Common myeloid progenitor, CD34-positive (primary cell): Measurements from ENCODE around the gene FAM169A. TPM values are rescaled to one million over a fixed set of nuclear protein-coding genes. Genes with fewer than 3 reads are reported as not detected.
"Not testable (repeated sequence)": the region's sequence is repeated elsewhere in the genome, so short reads cannot be mapped to it uniquely, and the experiment has no call there.

Experiments used
- CTCF ChIA-PET: fragments of 350-600 bp; sonication (Branson Sonifier 250); formaldehyde crosslinking; loops from one replicate; lab custom pipeline; 2021; ENCODE audit warnings: antibody characterized with exemption; lab: Charles Lee
- POLR2A ChIA-PET: fragments of 350-600 bp; sonication (Branson Sonifier 250); formaldehyde crosslinking; loops from one replicate; lab custom pipeline; 2021; ENCODE audit warnings: antibody characterized with exemption; lab: Charles Lee
- DNase-seq, 3 donors: peaks; one replicate each; pipeline versions ENCODE4 v3.0.0 to v3.0.0-alpha.2; 2013
- H3K27ac ChIP-seq, 2 experiments: 1 replicate in 1 of 2; 2 replicates in 1 of 2; pipeline ENCODE4 v1.7.0; 2013; ENCODE audit warnings: inconsistent platforms in 2 of 2, low read length in 2 of 2, mild to moderate bottlenecking in 2 of 2, low read depth in 1 of 2, moderate library complexity in 1 of 2; ENCODE audit not compliant: severe bottlenecking in 2 of 2, insufficient read depth in 1 of 2, poor library complexity in 1 of 2
- H3K27me3 ChIP-seq, 5 experiments: replicated peaks in 2 of 5; 1 replicate in 3 of 5; 2 replicates in 2 of 5; pipeline versions ENCODE4 v1.6.1 to v1.7.0; 2013; ENCODE audit warnings: low read length in 4 of 5, mild to moderate bottlenecking in 2 of 5, moderate library complexity in 2 of 5, inconsistent platforms in 1 of 5; ENCODE audit not compliant: insufficient read depth in 5 of 5, control insufficient read depth in 4 of 5
- H3K36me3 ChIP-seq, 4 experiments: 1 replicate in 2 of 4; 2 replicates in 2 of 4; pipeline versions ENCODE4 v1.6.1 to v1.7.0; 2013; ENCODE audit warnings: low read length in 3 of 4, control low read depth in 1 of 4, mild to moderate bottlenecking in 1 of 4; ENCODE audit not compliant: control insufficient read depth in 4 of 4, insufficient read depth in 4 of 4
- H3K4me1 ChIP-seq, 4 experiments: 1 replicate in 3 of 4; 2 replicates in 1 of 4; pipeline versions ENCODE4 v1.6.1 to v1.7.1; 2013; ENCODE audit warnings: low read length in 3 of 4, mild to moderate bottlenecking in 3 of 4, control low read depth in 1 of 4, inconsistent platforms in 1 of 4, moderate library complexity in 1 of 4; ENCODE audit not compliant: control insufficient read depth in 4 of 4, insufficient read depth in 4 of 4; ENCODE audit errors: control extremely low read depth in 1 of 4
- H3K4me3 ChIP-seq, 7 experiments: 1 replicate in 4 of 7; 2 replicates in 3 of 7; pipeline versions ENCODE4 v1.5.1 to v1.7.0; 2013; ENCODE audit warnings: mild to moderate bottlenecking in 7 of 7, low read length in 6 of 7, moderate library complexity in 6 of 7, inconsistent platforms in 2 of 7, low read depth in 2 of 7, control low read depth in 1 of 7; ENCODE audit not compliant: insufficient read depth in 4 of 7, control insufficient read depth in 1 of 7; ENCODE audit errors: extremely low read depth in 1 of 7
- H3K9me3 ChIP-seq, 5 experiments: 1 replicate in 4 of 5; 2 replicates in 1 of 5; pipeline versions ENCODE4 v1.6.1 to v1.7.1; 2013; ENCODE audit warnings: low read length in 4 of 5, mild to moderate bottlenecking in 2 of 5, inconsistent platforms in 1 of 5, low read depth in 1 of 5, moderate library complexity in 1 of 5; ENCODE audit not compliant: control insufficient read depth in 4 of 5, insufficient read depth in 2 of 5; ENCODE audit errors: control extremely low read depth in 1 of 5
- WGBS: methylation state at CpG from one replicate; pipeline ENCODE4 v1.1.5; 2013; ENCODE audit not compliant: insufficient coverage; 5-methylcytosine and 5-hydroxymethylcytosine counted together
- polyA plus RNA-seq: library from polyadenylated mRNA; unstranded; fragments of 120-200 nt; gene quantifications from one replicate; pipeline ENCODE4 v1.2.1, GENCODE V29; 2013

Gene FAM169A
- 8.6 TPM for polyA plus RNA-seq

- no peaks in the 10 kb centered on the region for H3K36me3 ChIP-seq
- peaks cover 0 to 18% (median 14%) of the 10 kb centered on the region in 4 experiments for H3K4me1 ChIP-seq
- WGBS = under 1% methylated on average over 106 of the region's 119 CpGs
- peak within 1 kb of the TSS; percentile 58 to 84 for H3K27ac ChIP-seq
- H3K4me3 ChIP-seq = peak within 1 kb of the TSS; percentile 78 to 98 (median 88)
- DNase-seq = peak; percentile 72 to 87 (median 83)
- ChIA-PET POLR2A (interaction anchor here (1.1 to 1.9 kb wide), 2 partner anchors 15 to 100 kb away, joined by 4 to 8 read pairs; partner anchors contain the start of genes GFM2 and NSA2), CTCF (interaction anchor here (0.6 to 2.2 kb wide), 5 partner anchors 16 to 100 kb away, joined by 3 to 5 read pairs (median 4); partner anchors contain the start of genes GFM2 and NSA2)
- no peaks in the 10 kb centered on the region for H3K9me3 ChIP-seq
- no peaks in the 10 kb centered on the region for H3K27me3 ChIP-seq
Measured at GRCh38 chr5:74865804-74866595, at the start of gene FAM169A. Gene FAM169A, minus strand, starts transcription at chr5:74866387. Its CDS starts 24,711 bp downstream, at chr5:74841676.

- no peak overlapping the region for H3K4me3 ChIP-seq
- no peak overlapping the region for H3K27ac ChIP-seq
- H3K9me3 ChIP-seq = no peaks in the 10 kb centered on the region
- no peaks in the 10 kb centered on the region for H3K36me3 ChIP-seq
- no peaks in the 10 kb centered on the region for H3K4me1 ChIP-seq
- CTCF ChIA-PET = interaction anchor here (0.8 to 2.0 kb wide), 4 partner anchors 8 to 243 kb away, joined by 3 to 9 read pairs (median 4); partner anchors contain the start of genes GFM2 and NSA2
- POLR2A ChIA-PET = no interaction called here
- H3K27me3 ChIP-seq = no peaks in the 10 kb centered on the region
- no peak for DNase-seq
- WGBS = no CpG with 5 or more reads among the region's 1 CpG
Measured at GRCh38 chr5:74915488-74915887, 49.3 kb upstream of the FAM169A start.

- H3K9me3 ChIP-seq, H3K4me3 ChIP-seq, H3K27ac ChIP-seq, POLR2A ChIA-PET, H3K27me3 ChIP-seq, DNase-seq, H3K4me1 ChIP-seq, H3K36me3 ChIP-seq: not testable (repeated sequence)
- CTCF ChIA-PET = interaction anchor here (1.1 kb wide), 1 partner anchor 10 kb away, joined by 3 read pairs; no protein-coding TSS in a partner anchor
- 94% methylated on average over 2 of the region's 2 CpGs for WGBS
Measured at GRCh38 chr5:74911421-74911820, 45.2 kb upstream of the FAM169A start.

- DNase-seq, H3K9me3 ChIP-seq, H3K4me3 ChIP-seq, CTCF ChIA-PET, H3K36me3 ChIP-seq, H3K27ac ChIP-seq, H3K27me3 ChIP-seq, POLR2A ChIA-PET, H3K4me1 ChIP-seq: not testable (repeated sequence)
Measured at GRCh38 chr5:74909888-74910287, 43.7 kb upstream of the FAM169A start.

DNA sequence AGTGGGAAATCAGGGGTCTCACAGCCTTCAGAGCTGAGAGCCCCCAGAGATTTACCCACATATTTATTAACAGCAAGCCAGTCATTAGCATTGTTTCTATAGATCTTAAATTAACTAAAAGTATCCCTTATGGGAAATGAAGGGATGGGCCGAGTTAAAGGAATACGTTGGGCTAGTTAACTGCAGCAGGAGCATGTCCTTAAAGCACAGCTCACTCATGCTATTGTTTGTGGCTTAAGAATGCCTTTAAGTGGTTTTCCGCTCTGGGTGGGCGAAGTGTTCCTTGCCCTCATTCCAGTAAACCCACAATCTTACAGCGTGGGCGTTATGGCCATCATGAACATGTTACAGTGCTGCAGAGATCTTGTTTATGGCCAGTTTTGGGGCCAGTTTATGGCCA lies 42.0 kb upstream of the FAM169A start:
- POLR2A ChIA-PET, H3K27me3 ChIP-seq, H3K36me3 ChIP-seq, H3K27ac ChIP-seq, H3K4me3 ChIP-seq, DNase-seq, H3K9me3 ChIP-seq, H3K4me1 ChIP-seq: not testable (repeated sequence)
- 100% methylated on average over 6 of the region's 6 CpGs for WGBS
- CTCF ChIA-PET = interaction anchor here (0.6 to 1.3 kb wide), 3 partner anchors 11 to 1841 kb away, joined by 3 to 5 read pairs (median 3); no protein-coding TSS in a partner anchor

GRCh38 chr5:74904713-74905112 lies 38.5 kb upstream of the FAM169A start:
- DNase-seq, CTCF ChIA-PET, H3K27me3 ChIP-seq, H3K36me3 ChIP-seq, H3K4me3 ChIP-seq, H3K27ac ChIP-seq, H3K4me1 ChIP-seq, POLR2A ChIA-PET, H3K9me3 ChIP-seq: not testable (repeated sequence)
- WGBS = no CpG with 5 or more reads among the region's 4 CpGs

DNA sequence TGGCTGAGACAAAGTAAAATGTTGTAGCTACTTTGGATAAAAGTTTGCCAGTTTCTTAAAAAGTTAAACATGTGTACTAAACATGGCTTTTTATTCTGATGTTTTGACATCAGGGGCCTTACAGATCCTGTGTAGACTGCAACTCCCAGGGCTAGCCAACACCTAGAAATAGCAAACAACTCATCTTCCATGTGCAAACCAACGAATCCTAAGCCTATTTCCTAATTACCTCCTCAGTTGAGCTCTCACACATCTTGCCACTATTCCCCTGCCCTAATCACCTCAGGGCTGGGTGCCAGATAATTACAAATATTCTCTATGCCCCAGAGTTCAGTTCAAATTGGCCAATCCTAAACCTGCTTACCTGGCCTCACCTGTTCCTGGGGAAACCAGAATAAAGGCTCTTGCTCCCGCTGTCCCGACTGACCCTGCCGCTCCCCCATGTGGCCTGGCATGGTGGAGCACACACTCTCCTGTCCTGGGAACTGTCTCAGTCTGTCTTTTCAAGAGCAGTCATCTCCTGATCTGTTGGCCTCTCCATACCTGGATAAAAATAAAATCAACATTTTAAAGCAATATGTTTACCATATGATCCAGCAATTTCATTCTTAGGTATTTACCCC lies 37.1 kb upstream of the FAM169A start:
- WGBS = 39% methylated on average over 4 of the region's 4 CpGs
- no peak overlapping the region for H3K27ac ChIP-seq
- H3K4me1 ChIP-seq = no peaks in the 10 kb centered on the region
- POLR2A ChIA-PET = no interaction called here
- H3K27me3 ChIP-seq = no peaks in the 10 kb centered on the region
- H3K4me3 ChIP-seq = no peak overlapping the region
- peak; percentile 21 to 41 (median 23) for DNase-seq
- CTCF ChIA-PET = interaction anchor here (1.2 to 1.5 kb wide), 4 partner anchors 36 to 230 kb away, joined by 3 to 5 read pairs (median 4); partner anchors contain the start of gene FAM169A
- no peaks in the 10 kb centered on the region for H3K36me3 ChIP-seq
- H3K9me3 ChIP-seq = no peaks in the 10 kb centered on the region
